ENCODE data around the gene COL6A2. TPM values are rescaled to one million over a fixed set of nuclear protein-coding genes. Genes with fewer than 3 reads are reported as not detected.

The COL6A2 gene
- total RNA-seq, 4 donors from 2014 or later: 321 to 1,200 (median 948) TPM

DNA sequence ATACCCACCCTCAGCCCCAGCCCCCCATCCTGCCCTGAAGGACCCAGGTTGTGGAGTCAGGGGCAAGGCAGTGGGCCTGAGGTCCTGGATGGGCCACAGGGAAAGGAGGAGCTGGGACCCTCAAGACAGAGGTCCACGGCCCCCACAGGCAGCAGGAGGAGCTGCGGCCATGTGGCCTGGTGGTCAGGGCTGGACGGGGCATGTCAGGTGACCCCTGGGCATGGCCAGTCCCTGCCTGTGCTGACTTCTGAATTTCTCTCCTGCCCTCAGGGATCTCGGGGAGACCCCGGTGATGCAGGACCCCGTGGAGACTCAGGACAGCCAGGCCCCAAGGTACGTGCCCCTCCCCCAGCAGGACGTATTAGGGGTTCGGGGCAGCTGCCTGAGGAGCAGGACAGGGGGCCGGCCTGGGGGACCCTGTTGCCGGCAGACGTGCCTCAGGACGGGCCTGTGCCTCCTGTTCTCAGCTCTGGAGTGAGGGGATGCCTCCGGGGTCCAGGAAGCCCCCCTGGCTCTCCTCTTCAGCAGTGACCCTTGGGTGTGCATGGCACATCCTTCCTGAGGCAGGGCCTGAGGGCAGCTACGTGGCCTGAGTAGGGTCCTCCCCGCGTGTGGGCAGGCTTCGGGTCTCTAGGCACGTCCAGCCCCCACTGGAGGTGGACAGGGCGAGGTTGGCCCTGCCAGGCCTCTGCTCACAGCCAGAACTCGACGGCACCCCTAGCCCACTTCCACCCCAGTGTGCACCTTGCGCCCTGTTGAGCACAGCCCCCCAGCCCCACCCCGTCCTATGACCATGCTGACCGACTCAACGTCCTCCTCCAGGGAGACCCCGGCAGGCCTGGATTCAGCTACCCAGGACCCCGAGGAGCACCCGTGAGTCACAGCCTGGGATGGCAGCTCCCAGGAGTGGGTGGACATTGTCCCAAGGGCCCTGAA is 23.6 kb downstream of the COL6A2 start:
- DNase-seq: peak; percentile 17 to 18
- intact Hi-C loops (cut with DNase I; ENCODE audit: low total_unique reads): loop anchor here (10.0 kb wide), 1 partner anchor 947 kb away; no protein-coding TSS in a partner anchor
- Histone ChIP-seq H3K9me3 (no peaks in the 10 kb centered on the region), H3K4me1 (no peaks in the 10 kb centered on the region), H3K27me3 (no peaks in the 10 kb centered on the region), H3K36me3 (no peaks in the 10 kb centered on the region), H3K27ac (peak overlapping the region in 1 of 2 donors; percentile 22), H3K4me3 (no peak overlapping the region)
- TF ChIP-seq POLR2A (IDR thresholded peaks at IDR 0.05): no peak
- TF ChIP-seq, protein P1, sequence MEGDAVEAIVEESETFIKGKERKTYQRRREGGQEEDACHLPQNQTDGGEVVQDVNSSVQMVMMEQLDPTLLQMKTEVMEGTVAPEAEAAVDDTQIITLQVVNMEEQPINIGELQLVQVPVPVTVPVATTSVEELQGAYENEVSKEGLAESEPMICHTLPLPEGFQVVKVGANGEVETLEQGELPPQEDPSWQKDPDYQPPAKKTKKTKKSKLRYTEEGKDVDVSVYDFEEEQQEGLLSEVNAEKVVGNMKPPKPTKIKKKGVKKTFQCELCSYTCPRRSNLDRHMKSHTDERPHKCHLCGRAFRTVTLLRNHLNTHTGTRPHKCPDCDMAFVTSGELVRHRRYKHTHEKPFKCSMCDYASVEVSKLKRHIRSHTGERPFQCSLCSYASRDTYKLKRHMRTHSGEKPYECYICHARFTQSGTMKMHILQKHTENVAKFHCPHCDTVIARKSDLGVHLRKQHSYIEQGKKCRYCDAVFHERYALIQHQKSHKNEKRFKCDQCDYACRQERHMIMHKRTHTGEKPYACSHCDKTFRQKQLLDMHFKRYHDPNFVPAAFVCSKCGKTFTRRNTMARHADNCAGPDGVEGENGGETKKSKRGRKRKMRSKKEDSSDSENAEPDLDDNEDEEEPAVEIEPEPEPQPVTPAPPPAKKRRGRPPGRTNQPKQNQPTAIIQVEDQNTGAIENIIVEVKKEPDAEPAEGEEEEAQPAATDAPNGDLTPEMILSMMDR (IDR thresholded peaks at IDR 0.05): no peak

DNA sequence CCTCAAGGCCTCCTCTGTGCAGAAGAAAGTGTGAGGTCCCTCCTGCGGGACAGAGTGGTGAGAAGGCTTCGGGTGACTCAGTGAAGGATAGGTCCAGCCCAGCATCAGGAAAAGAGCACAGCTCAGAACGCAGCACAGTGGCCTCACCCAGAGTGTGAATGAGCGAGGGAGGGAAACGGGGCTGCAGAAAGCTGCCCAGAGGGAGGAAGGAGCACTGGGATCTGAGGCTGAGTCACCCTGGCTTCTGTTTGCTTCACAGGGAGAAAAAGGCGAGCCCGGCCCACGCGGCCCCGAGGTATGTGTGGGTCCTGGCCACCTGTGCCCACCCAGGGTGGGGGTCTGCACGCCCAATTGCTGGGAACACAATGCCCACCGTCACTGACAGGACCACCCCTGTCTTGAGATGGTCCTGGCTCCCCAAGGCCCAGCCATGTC is 24.3 kb downstream of the COL6A2 start:
- H3K9me3 ChIP-seq: no peaks in the 10 kb centered on the region
- H3K27ac ChIP-seq: peak overlapping the region in 1 of 2 donors; percentile 22
- no peak overlapping the region for H3K4me3 ChIP-seq
- no peaks in the 10 kb centered on the region for H3K4me1 ChIP-seq
- intact Hi-C loops (cut with DNase I; ENCODE audit: low total_unique reads): loop anchor here (10.0 kb wide), 1 partner anchor 947 kb away; no protein-coding TSS in a partner anchor
- no peaks in the 10 kb centered on the region for H3K27me3 ChIP-seq
- peak; percentile 11 to 20 for DNase-seq
- no peak for TF ChIP-seq POLR2A (IDR thresholded peaks at IDR 0.05)
- TF ChIP-seq, protein P1 (IDR thresholded peaks at IDR 0.05): no peak
- no peaks in the 10 kb centered on the region for H3K36me3 ChIP-seq

DNA sequence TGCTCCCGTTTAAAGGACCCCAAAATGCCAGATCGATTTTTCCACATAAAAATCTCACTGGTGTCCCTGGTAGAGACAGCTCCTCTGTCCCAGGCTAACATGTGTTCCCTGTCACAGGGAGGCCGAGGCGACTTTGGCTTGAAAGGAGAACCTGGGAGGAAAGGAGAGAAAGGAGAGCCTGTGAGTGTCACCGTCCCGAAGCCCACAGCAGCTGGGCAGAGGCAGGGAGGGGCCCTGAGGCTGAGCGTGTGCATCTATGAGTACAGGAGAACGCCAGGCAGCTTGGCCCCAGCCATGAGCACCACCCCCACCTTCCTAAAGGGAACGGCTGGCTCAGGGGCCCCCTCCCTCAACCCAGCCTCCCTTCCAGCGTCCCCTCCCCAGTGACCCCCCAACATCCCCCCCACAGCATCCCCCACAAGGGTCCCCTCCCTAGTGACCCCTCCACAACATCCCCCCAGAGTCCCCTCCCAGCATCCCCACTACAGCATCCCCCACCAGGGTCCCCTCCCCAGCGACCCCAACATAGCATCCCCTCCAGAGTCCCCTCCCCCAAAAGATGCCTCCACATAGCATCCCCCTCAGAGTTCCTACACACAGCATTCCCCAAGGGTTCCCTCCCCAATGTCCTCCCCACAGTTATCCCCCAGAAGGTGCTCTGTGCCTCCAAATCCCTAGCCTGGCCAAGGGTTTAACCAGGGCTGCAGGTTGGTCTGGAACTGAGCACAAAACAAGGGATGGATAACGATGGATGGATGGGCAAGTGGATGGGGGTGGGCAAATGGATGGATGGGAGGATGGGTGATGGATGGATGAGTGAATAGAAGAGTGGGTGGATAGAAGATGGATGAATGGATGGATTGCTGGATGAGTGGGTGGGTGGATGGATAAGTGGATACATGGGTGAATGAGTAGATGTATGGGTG is 25.1 kb downstream of the COL6A2 start:
- H3K9me3 ChIP-seq: no peaks in the 10 kb centered on the region
- no peaks in the 10 kb centered on the region for H3K27me3 ChIP-seq
- intact Hi-C loops (cut with DNase I; ENCODE audit: low total_unique reads): loop anchor here (10.0 kb wide), 1 partner anchor 948 kb away; no protein-coding TSS in a partner anchor
- H3K36me3 ChIP-seq: no peaks in the 10 kb centered on the region
- peak; percentile 12 to 14 for DNase-seq
- H3K4me1 ChIP-seq: peaks cover 0 to 2% of the 10 kb centered on the region in 2 donors
- no peak overlapping the region for H3K4me3 ChIP-seq
- H3K27ac ChIP-seq: peak overlapping the region in 1 of 2 donors; percentile 22
- no peak for TF ChIP-seq POLR2A (IDR thresholded peaks at IDR 0.05)
- TF ChIP-seq, protein P1 (IDR thresholded peaks at IDR 0.05): no peak

DNA sequence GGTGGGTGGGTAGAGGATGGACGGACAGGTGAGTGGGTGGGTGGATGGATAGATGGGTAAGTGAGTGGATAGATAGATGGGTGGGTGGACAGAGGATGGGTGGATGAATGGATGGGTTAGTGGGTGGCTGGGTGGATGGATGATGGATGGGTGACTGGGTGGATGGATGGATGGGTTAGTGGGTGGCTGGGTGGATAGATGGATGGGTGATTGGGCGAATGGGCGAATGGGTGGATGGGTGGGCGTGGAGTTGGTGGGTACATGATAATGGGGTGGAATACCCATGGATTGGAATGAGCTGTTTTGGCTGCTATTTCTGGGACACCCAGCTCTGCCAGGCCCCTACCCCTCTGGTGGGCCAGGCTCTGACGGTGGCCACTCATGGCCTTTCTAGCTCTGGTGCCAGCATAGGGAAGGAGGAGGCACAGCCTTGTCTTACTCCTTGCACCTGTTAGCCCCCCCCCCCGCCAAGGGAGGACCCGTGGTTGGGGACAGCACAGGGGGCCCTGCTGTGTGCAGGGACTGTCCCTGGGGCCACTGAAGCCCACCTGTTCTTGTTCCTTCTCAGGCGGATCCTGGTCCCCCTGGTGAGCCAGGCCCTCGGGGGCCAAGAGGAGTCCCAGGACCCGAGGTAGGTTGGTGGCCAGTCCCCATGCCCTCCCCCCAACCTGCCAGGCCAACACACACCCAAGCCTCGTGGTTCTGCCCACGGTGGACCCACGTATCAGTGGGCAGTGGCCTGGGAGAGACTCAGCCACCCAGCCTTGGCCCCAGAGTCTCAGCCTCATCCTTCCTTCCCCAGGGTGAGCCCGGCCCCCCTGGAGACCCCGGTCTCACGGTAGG is 26.4 kb downstream of the COL6A2 start:
- Histone ChIP-seq H3K27me3 (no peaks in the 10 kb centered on the region), H3K9me3 (no peaks in the 10 kb centered on the region), H3K4me1 (peaks cover 0 to 3% of the 10 kb centered on the region in 2 donors), H3K4me3 (no peak overlapping the region), H3K27ac (no peak overlapping the region), H3K36me3 (no peaks in the 10 kb centered on the region)
- DNase-seq: peak; percentile 16 to 22
- TF ChIP-seq POLR2A (IDR thresholded peaks at IDR 0.05): no peak
- TF ChIP-seq, protein P1 (IDR thresholded peaks at IDR 0.05): no peak
- intact Hi-C loops (cut with DNase I; ENCODE audit: low total_unique reads): loop anchor here (10.0 kb wide), 1 partner anchor 950 kb away; no protein-coding TSS in a partner anchor

Data from uterus (tissue), 4 donors.